Rectal smooth muscle tissue (tissue), 1 donor: Measurements from ENCODE around the gene PRKD3.

ENCODE experiments used
- H3K27ac ChIP-seq: one replicate; pipeline ENCODE4 v1.7.0; 2013; ENCODE audit warnings: low read depth, low read length, inconsistent platforms
- H3K27me3 ChIP-seq: one replicate; pipeline ENCODE4 v1.7.0; 2013; ENCODE audit warnings: low read length; ENCODE audit not compliant: control insufficient read depth, insufficient read depth
- H3K36me3 ChIP-seq: one replicate; pipeline ENCODE4 v1.7.0; 2013; ENCODE audit warnings: low read length; ENCODE audit not compliant: control insufficient read depth, insufficient read depth
- H3K4me1 ChIP-seq: one replicate; pipeline ENCODE4 v1.7.0; 2013; ENCODE audit warnings: low read length; ENCODE audit not compliant: control insufficient read depth, insufficient read depth
- H3K4me3 ChIP-seq: one replicate; pipeline ENCODE4 v1.7.0; 2013; ENCODE audit warnings: low read length
- H3K9ac ChIP-seq: one replicate; pipeline ENCODE4 v1.7.0; 2013; ENCODE audit warnings: low read length

Gene PRKD3

GRCh38 chr2:37324786-37325624 lies at the start of gene PRKD3:
Gene PRKD3, minus strand, starts transcription at chr2:37324833. Its CDS starts 8,309 bp downstream, at chr2:37316524.
- H3K4me3 ChIP-seq: peak within 1 kb of the TSS; percentile 94
- peak within 1 kb of the TSS; percentile 87 for H3K9ac ChIP-seq
- peak within 1 kb of the TSS; percentile 88 for H3K27ac ChIP-seq

GRCh38 chr2:37372000-37372399 lies 47.4 kb upstream of the PRKD3 start:
- Histone ChIP-seq H3K27ac (no peak overlapping the region), H3K27me3 (no peaks in the 10 kb centered on the region), H3K4me3 (no peak overlapping the region), H3K9ac (no peak overlapping the region), H3K4me1 (peaks cover 12% of the 10 kb centered on the region), H3K36me3 (peaks cover 2% of the 10 kb centered on the region)

More at GRCh38 chr2:37324786-37325624, at the start of gene PRKD3:
- H3K4me1 ChIP-seq: peaks cover 5% of the 10 kb centered on the region
- H3K27me3 ChIP-seq: no peaks in the 10 kb centered on the region
- no peaks in the 10 kb centered on the region for H3K36me3 ChIP-seq

GRCh38 chr2:37370666-37371065 lies 46.0 kb upstream of the PRKD3 start:
- Histone ChIP-seq H3K27ac (peak overlapping the region; percentile 0), H3K36me3 (peaks cover 2% of the 10 kb centered on the region), H3K9ac (no peak overlapping the region), H3K4me3 (no peak overlapping the region), H3K27me3 (no peaks in the 10 kb centered on the region), H3K4me1 (peaks cover 3% of the 10 kb centered on the region)

GRCh38 chr2:37367984-37368383 lies 43.4 kb upstream of the PRKD3 start:
- Histone ChIP-seq H3K4me1 (no peaks in the 10 kb centered on the region), H3K27me3 (no peaks in the 10 kb centered on the region), H3K9ac (no peak overlapping the region), H3K27ac (no peak overlapping the region), H3K36me3 (peaks cover 2% of the 10 kb centered on the region), H3K4me3 (no peak overlapping the region)

- H3K27me3 ChIP-seq: no peaks in the 10 kb centered on the region
- no peaks in the 10 kb centered on the region for H3K4me1 ChIP-seq
- H3K36me3 ChIP-seq: peaks cover 2% of the 10 kb centered on the region
- no peak overlapping the region for H3K9ac ChIP-seq
- no peak overlapping the region for H3K27ac ChIP-seq
- no peak overlapping the region for H3K4me3 ChIP-seq
Observed at GRCh38 chr2:37367310-37367709, 42.7 kb upstream of the PRKD3 start.

GRCh38 chr2:37366773-37367172 lies 42.1 kb upstream of the PRKD3 start:
- no peak overlapping the region for H3K9ac ChIP-seq
- H3K27ac ChIP-seq: no peak overlapping the region
- peaks cover 2% of the 10 kb centered on the region for H3K36me3 ChIP-seq
- no peaks in the 10 kb centered on the region for H3K27me3 ChIP-seq
- H3K4me3 ChIP-seq: no peak overlapping the region
- no peaks in the 10 kb centered on the region for H3K4me1 ChIP-seq

- no peaks in the 10 kb centered on the region for H3K36me3 ChIP-seq
- no peak overlapping the region for H3K4me3 ChIP-seq
- no peaks in the 10 kb centered on the region for H3K27me3 ChIP-seq
- H3K4me1 ChIP-seq: no peaks in the 10 kb centered on the region
- H3K9ac ChIP-seq: no peak overlapping the region
- no peak overlapping the region for H3K27ac ChIP-seq
Observed at GRCh38 chr2:37365669-37366068, 41.0 kb upstream of the PRKD3 start.

GRCh38 chr2:37364351-37364750 lies 39.7 kb upstream of the PRKD3 start:
- no peak overlapping the region for H3K27ac ChIP-seq
- H3K4me1 ChIP-seq: no peaks in the 10 kb centered on the region
- no peaks in the 10 kb centered on the region for H3K36me3 ChIP-seq
- no peak overlapping the region for H3K9ac ChIP-seq
- H3K4me3 ChIP-seq: no peak overlapping the region
- H3K27me3 ChIP-seq: no peaks in the 10 kb centered on the region

- Histone ChIP-seq H3K27me3 (no peaks in the 10 kb centered on the region), H3K36me3 (no peaks in the 10 kb centered on the region), H3K4me3 (no peak overlapping the region), H3K9ac (no peak overlapping the region), H3K27ac (no peak overlapping the region), H3K4me1 (no peaks in the 10 kb centered on the region)
Observed at GRCh38 chr2:37361994-37362698, 37.5 kb upstream of the PRKD3 start.

- Histone ChIP-seq H3K4me1 (no peaks in the 10 kb centered on the region), H3K4me3 (no peak overlapping the region), H3K36me3 (no peaks in the 10 kb centered on the region), H3K9ac (no peak overlapping the region), H3K27ac (no peak overlapping the region), H3K27me3 (no peaks in the 10 kb centered on the region)
Observed at GRCh38 chr2:37361216-37361815, 36.7 kb upstream of the PRKD3 start.

- no peak overlapping the region for H3K9ac ChIP-seq
- no peaks in the 10 kb centered on the region for H3K4me1 ChIP-seq
- no peak overlapping the region for H3K4me3 ChIP-seq
- no peaks in the 10 kb centered on the region for H3K36me3 ChIP-seq
- no peak overlapping the region for H3K27ac ChIP-seq
- no peaks in the 10 kb centered on the region for H3K27me3 ChIP-seq
Observed at GRCh38 chr2:37358466-37358865, 33.8 kb upstream of the PRKD3 start.

- Histone ChIP-seq H3K9ac (no peak overlapping the region), H3K27ac (no peak overlapping the region), H3K27me3 (no peaks in the 10 kb centered on the region), H3K4me3 (no peak overlapping the region), H3K36me3 (no peaks in the 10 kb centered on the region), H3K4me1 (no peaks in the 10 kb centered on the region)
Observed at GRCh38 chr2:37357530-37357929, 32.9 kb upstream of the PRKD3 start.
